ENCODE data around the gene PHLDA3. TPM values are rescaled to one million over a fixed set of nuclear protein-coding genes. Genes with fewer than 3 reads are reported as not detected.
A peak's percentile ranks its signal among the peaks of the same experiment; 100 is the strongest.

The PHLDA3 gene
- total RNA-seq, 4 donors from 2014 or later: 17.2 to 33.3 (median 21.6) TPM

GRCh38 chr1:201459052-201459451, 9.9 kb downstream of the PHLDA3 start:
- H3K27ac ChIP-seq: no peak overlapping the region
- no peaks in the 10 kb centered on the region for H3K9me3 ChIP-seq
- DNase-seq: no peak
- 94 to 95% methylated on average over 3 of the region's 3 CpGs for WGBS, 2 donors
- no peaks in the 10 kb centered on the region for H3K36me3 ChIP-seq
- no peaks in the 10 kb centered on the region for H3K27me3 ChIP-seq
- no peak overlapping the region for H3K4me3 ChIP-seq (replicated peaks in 1 of 3)
- peaks cover 2 to 67% of the 10 kb centered on the region in 2 donors for H3K4me1 ChIP-seq
- intact Hi-C loops (cut with DNase I): no loop called here
- no peak for TF ChIP-seq POLR2A (IDR thresholded peaks at IDR 0.05)
- TF ChIP-seq, protein P1, sequence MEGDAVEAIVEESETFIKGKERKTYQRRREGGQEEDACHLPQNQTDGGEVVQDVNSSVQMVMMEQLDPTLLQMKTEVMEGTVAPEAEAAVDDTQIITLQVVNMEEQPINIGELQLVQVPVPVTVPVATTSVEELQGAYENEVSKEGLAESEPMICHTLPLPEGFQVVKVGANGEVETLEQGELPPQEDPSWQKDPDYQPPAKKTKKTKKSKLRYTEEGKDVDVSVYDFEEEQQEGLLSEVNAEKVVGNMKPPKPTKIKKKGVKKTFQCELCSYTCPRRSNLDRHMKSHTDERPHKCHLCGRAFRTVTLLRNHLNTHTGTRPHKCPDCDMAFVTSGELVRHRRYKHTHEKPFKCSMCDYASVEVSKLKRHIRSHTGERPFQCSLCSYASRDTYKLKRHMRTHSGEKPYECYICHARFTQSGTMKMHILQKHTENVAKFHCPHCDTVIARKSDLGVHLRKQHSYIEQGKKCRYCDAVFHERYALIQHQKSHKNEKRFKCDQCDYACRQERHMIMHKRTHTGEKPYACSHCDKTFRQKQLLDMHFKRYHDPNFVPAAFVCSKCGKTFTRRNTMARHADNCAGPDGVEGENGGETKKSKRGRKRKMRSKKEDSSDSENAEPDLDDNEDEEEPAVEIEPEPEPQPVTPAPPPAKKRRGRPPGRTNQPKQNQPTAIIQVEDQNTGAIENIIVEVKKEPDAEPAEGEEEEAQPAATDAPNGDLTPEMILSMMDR (IDR thresholded peaks at IDR 0.05): no peak

GRCh38 chr1:201457508-201457960, 11.5 kb downstream of the PHLDA3 start:
- peaks cover 2 to 60% of the 10 kb centered on the region in 2 donors for H3K4me1 ChIP-seq
- no peaks in the 10 kb centered on the region for H3K9me3 ChIP-seq
- peak overlapping the region in 1 of 3 donors; percentile 74 for H3K27ac ChIP-seq
- TF ChIP-seq POLR2A (IDR thresholded peaks at IDR 0.05): no peak
- TF ChIP-seq, protein P1 (IDR thresholded peaks at IDR 0.05): no peak
- H3K4me3 ChIP-seq (replicated peaks in 1 of 3): no peak overlapping the region
- H3K27me3 ChIP-seq: no peaks in the 10 kb centered on the region
- H3K36me3 ChIP-seq: no peaks in the 10 kb centered on the region
- WGBS, 2 donors: 64 to 85% methylated on average over 4 of the region's 4 CpGs
- no peak for DNase-seq
- intact Hi-C loops (cut with DNase I): no loop called here

DNA sequence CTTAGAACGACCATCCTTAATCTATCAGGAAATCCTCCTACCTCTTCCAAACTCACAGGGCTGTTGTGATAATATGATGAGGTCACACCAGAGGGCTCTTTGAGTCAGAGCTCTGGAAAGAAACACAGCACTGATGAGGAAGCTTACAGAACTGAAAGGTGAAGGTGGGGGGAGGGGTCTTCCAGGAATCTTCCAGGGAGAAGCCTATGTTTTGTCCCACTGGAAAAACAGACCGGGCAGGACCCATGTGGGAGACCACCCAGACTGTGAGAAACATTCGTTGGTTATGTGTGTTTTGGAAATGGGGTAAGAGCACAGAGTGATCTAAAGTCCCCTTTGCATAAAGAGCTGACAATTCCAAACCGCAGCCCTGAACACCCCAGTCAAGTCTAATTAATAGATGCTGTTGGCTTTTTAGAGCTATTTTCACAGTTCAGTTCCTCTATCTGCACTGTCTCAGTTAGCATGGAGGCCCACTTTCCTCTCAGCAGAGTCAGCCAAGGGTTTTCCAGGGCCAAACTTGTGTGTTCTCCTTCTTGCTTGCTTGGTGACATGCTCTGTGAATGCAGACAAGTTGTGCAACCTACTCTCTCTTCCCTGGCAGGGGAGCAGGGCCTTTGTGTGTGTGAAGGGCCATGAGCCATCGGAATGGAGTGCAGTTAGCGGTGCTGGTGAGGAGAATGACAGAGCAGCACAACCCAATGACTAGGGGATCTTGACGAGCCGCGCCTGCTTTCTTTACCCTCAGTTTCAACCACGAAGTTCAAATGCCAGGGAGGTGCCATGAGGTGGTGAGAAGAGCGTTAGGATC, 12.3 kb downstream of the PHLDA3 start:
- Histone ChIP-seq H3K27ac (peak overlapping the region in 2 of 3 donors; percentile 15 to 74), H3K4me1 (peaks cover 2 to 52% of the 10 kb centered on the region in 2 donors), H3K4me3 (replicated peaks in 1 of 3) (no peak overlapping the region), H3K36me3 (no peaks in the 10 kb centered on the region), H3K9me3 (no peaks in the 10 kb centered on the region), H3K27me3 (no peaks in the 10 kb centered on the region)
- DNase-seq: peak; percentile 78 to 81
- TF ChIP-seq POLR2A (IDR thresholded peaks at IDR 0.05): no peak
- TF ChIP-seq, protein P1 (IDR thresholded peaks at IDR 0.05): no peak
- WGBS, 2 donors: 46 to 50% methylated on average over 11 of the region's 11 CpGs
- intact Hi-C loops (cut with DNase I): no loop called here

DNA sequence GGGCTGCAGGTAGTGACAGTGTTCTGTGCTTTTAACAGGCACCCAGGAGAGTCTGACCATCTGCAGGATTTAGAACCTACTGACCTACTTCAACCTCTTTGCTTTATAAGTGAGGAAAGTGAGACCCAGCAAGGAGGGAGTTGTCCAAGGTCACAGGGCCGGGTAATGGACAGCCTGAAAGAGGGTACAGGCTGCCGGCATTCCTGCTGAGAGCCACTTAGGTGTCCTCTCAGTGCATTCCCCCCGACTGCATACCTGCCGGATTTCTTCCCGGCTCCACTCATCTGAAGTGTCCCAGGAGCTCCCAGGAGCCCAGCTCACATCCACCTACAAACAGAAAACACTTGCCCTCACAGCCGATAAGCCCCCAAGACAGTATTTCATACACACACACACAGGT, 13.9 kb downstream of the PHLDA3 start:
- TF ChIP-seq POLR2A (IDR thresholded peaks at IDR 0.05): no peak
- TF ChIP-seq, protein P1 (IDR thresholded peaks at IDR 0.05): no peak
- H3K4me3 ChIP-seq (replicated peaks in 1 of 3): no peak overlapping the region
- DNase-seq: peak; percentile 87 to 89
- peak overlapping the region in 2 of 3 donors; percentile 10 to 74 for H3K27ac ChIP-seq
- no peaks in the 10 kb centered on the region for H3K9me3 ChIP-seq
- intact Hi-C loops (cut with DNase I): no loop called here
- peaks cover 2 to 46% of the 10 kb centered on the region in 2 donors for H3K4me1 ChIP-seq
- H3K36me3 ChIP-seq: no peaks in the 10 kb centered on the region
- H3K27me3 ChIP-seq: no peaks in the 10 kb centered on the region
- 25 to 50% methylated on average over 6 of the region's 6 CpGs for WGBS, 2 donors

- 78 to 87% methylated on average over 4 of the region's 4 CpGs for WGBS, 2 donors
- TF ChIP-seq, protein P1 (IDR thresholded peaks at IDR 0.05): no peak
- TF ChIP-seq POLR2A (IDR thresholded peaks at IDR 0.05): no peak
- intact Hi-C loops (cut with DNase I): loop anchor here (5.0 kb wide), 1 partner anchor 58 kb away; no protein-coding TSS in a partner anchor
Measured at GRCh38 chr1:201454608-201455007, 14.4 kb downstream of the PHLDA3 start.

More at GRCh38 chr1:201454608-201455007, 14.4 kb downstream of the PHLDA3 start:
- DNase-seq: no peak
- Histone ChIP-seq H3K36me3 (no peaks in the 10 kb centered on the region), H3K4me3 (replicated peaks in 1 of 3) (no peak overlapping the region), H3K9me3 (no peaks in the 10 kb centered on the region), H3K27me3 (no peaks in the 10 kb centered on the region), H3K4me1 (peaks cover 2 to 48% of the 10 kb centered on the region in 2 donors), H3K27ac (peak overlapping the region in 1 of 3 donors; percentile 74)
